ENCODE measurements around the gene MNS1.
"Not testable (repeated sequence)": the region's sequence is repeated elsewhere in the genome, so short reads cannot be mapped to it uniquely, and the experiment has no call there.

Gene MNS1

GRCh38 chr15:56464893-56465520, at the start of gene MNS1:
Gene MNS1 (minus strand): TSS chr15:56465137. CDS start chr15:56464972, 165 bp downstream.
- DNase-seq: peak; percentile 15 to 35

GRCh38 chr15:56496635-56497034, 31.7 kb upstream of the MNS1 start:
- no peak for DNase-seq

GRCh38 chr15:56495533-56495932, 30.6 kb upstream of the MNS1 start:
- no peak for DNase-seq

DNA sequence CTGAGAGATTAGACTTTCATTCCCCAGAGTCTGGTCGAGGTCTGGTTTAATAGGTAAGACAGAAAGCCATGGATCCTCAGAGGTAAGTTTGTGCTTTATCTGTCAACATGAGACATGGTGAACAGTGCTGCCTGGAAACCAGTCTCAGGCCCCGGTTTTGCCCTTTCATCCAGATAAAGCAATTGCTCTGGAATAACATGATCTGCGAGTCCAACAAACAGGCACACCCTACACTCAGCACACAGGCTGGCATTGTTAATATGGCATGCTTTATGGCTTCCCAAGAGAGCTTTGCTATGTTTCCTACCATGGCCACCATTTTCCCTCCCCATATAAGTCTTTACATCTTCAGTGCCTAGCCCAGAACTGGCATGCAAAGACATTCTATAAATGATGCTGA, 30.1 kb upstream of the MNS1 start:
- no peak for DNase-seq

- DNase-seq: no peak
These were observed 28.0 kb upstream of the MNS1 start for GRCh38 chr15:56492791-56493555.

- no peak for DNase-seq
These were observed 27.3 kb upstream of the MNS1 start for GRCh38 chr15:56492236-56492635.

DNA sequence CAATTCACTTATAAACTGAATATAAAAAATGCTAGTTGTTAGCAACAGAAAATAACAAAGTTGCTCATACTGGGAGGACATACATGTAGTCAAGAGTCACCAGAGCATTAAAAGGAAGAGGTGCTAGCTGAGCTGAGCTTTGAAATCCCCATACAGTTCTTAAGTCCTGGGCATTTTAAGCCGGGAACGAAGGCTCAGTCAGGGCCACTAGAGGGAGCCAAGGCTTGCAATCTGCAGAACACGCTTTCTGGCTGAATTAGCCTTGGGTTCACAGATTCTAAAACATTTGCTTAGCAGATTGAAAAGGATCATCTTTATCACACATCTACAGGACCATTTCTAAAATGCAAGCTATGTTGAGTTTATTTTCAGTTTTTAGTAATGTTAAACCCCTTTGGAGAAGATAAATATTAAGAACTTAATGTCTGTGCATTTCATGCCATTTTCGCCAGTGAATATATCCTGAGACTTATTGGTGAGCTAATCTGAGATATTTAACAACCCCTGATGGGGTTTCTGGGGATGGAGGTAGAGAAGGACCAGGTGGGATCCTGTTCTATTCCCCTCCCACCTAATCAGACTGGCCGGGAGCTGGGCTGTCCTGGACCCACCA, 26.3 kb upstream of the MNS1 start:
- peak; percentile 24 to 44 for DNase-seq

- DNase-seq: no peak
These were observed 25.5 kb upstream of the MNS1 start for GRCh38 chr15:56490461-56490860.

DNA sequence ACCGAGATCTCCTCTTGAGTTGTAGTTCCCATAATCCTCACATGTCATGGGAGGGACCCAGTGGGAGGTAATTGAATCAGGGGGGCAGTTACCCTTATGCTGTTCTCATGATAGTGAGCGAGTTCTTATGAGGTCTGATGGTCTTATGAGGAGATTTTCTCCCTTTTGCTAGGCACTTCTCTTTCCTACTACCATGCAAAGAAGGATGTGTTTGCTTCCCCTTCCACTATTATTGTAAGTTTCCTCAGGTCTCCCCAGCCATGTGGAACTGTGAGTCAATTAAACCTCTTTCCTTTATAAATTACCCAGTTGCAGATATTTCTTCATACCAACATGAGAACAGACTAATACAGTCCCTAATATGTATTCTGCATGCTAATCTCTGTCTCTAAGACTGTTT, 21.3 kb upstream of the MNS1 start:
- not testable (repeated sequence) for DNase-seq

DNA sequence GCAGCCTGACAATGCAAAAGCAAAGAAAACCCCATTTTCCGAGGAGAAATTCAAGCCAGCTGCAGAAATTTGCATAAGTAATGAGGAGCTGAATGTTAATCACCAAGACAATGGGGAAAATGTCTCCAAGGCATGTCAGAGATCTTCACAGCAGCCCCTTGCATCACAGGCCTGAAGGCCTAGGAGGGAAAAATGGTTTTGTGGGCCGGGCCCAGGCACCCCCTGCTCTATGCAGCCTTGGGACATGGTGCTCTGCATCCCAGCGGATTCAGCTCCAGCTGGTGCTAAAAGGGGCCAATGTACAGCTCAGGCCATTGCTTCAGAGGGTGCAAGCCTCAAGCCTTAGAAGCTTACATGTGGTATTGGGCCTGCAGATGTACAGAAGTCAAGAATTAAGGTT, 20.5 kb upstream of the MNS1 start:
- DNase-seq: not testable (repeated sequence)

DNA sequence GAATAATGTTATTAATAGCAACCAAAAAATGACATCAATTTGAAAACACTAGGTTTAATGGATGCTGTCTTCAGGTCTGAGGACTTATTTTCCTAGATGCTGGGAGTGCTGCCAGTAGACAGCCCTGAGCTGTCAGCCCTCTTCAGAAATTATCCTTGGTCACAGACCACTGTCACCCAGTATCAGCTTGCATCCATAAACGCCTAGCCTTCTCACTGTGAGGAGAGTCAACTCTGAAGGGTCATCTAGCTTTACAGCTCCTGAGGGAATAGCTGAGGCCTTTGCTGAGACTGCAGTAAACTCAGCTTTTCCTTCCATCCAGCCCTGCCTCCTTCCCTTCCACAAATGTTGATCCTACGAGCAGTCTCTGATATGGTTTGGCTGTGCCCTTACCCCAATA, 19.4 kb upstream of the MNS1 start:
- no peak for DNase-seq

- no peak for DNase-seq
These were observed 10.4 kb upstream of the MNS1 start for GRCh38 chr15:56475351-56475750.

GRCh38 chr15:56473017-56473416, 8.1 kb upstream of the MNS1 start:
- no peak for DNase-seq

DNA sequence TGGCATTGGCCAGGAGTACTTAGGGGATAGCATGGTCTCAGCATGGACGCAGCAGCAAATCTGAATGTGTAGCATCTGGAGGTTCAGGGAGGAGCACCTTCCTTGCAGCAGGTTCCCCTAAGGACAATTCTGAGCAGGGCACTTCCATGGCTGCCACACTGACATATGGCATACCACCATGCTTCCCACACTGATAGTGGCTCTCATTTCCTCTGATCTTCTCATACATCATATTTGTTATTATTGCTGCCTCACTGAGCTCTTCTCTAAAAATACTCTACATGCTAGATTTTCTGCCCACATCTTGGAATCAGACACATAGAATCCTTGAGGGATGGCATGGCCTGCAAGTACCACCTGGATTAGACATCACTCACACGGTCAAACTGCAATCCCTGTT, 7.3 kb upstream of the MNS1 start:
- DNase-seq: no peak

GRCh38 chr15:56471440-56472069, 6.6 kb upstream of the MNS1 start:
- DNase-seq: no peak

GRCh38 chr15:56469483-56469882, 4.5 kb upstream of the MNS1 start:
- no peak for DNase-seq

DNA sequence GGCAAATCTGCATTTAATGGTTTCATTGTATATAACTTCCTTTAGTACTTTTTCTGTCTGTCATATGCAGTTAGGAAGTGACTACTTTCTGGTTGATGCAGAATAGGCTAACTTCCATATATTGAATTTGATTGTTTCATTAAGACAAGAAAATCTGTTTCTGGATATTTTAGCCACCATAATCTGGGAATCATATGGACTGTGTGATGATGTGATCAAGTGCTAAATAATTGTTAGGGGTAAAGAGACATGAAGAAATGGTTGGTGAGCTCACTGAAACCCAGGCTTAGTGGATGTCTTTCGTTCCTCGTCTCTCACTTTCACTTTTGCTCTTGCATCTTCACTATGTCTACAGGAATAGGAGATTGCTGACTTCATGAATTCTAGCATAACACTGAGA, 3.5 kb upstream of the MNS1 start:
- DNase-seq: no peak

DNA sequence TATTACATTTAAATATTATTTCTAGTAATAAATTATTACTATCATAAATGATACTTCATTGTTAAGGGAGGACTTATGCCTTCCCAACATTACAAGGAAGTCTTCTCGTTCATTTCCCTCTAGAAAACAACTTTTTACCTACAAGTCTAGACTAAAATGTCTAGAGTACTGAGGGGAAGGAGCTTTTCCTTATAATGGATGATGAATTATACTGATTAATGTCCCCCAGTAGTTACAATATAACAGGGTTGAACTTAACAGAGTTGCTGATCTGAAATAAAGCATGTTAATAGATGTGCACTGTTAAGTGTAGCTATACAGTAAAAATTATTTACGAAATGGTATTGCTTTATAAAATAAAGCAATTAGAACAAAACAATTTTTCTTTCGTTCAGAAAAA, 2.7 kb upstream of the MNS1 start:
- no peak for DNase-seq

DNA sequence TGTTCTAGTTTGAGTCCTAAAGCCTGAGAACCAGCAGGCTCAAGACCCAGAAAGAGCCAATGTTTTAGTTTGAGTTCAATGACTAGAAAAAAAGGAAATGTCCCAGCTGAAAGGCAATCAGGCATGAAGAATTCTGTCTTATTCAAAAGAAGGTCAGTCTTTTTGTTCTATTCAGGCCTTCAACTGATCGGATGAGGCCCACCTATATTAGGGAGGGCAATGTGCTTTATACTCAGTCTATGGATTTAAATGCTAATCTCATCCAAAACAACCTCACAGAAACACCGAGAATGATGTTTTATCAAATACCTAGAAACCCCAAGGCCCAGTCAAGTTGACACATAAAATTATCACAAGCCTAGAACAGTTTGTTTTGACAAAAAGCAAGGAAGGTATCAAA, 4.0 kb downstream of the MNS1 start:
- DNase-seq: no peak

DNA sequence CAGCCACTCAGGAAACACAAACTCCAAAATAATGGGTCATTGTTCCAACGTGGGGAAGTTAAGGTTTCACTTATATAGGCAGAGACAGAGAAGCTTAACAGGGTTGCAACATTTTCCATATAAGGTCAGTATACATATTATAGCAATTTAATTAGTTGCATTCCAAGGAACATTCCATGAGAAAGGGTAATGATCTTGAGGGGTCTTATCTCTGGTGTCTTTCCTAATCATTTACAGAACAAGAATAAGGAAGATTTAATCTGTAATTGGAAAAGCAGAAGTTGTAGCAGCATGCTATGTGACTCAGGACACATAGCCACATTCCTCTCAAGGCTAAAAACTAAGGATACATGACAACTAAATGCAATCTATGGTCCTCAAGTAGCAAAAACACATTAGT, 4.9 kb downstream of the MNS1 start:
- no peak for DNase-seq

DNA sequence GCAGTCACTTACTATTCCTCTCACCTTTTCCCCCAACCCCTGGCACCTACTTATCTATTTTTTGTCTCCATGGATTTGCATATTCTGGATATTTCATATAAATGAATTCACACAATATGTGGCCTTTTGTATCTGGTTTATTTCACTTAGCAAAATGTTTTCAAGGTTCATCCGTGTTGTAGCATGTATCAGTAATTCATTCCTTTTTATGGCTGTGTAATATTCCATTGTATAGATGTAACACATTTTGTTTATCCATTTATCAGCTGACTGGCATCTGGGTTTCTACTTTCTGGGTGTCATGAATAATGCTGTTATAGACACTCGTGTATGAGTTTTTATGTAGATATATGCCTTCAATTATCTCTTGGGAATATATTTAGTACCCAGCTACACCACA, 5.8 kb downstream of the MNS1 start:
- no peak for DNase-seq

GRCh38 chr15:56456229-56456628, 8.7 kb downstream of the MNS1 start:
- no peak for DNase-seq

DNA sequence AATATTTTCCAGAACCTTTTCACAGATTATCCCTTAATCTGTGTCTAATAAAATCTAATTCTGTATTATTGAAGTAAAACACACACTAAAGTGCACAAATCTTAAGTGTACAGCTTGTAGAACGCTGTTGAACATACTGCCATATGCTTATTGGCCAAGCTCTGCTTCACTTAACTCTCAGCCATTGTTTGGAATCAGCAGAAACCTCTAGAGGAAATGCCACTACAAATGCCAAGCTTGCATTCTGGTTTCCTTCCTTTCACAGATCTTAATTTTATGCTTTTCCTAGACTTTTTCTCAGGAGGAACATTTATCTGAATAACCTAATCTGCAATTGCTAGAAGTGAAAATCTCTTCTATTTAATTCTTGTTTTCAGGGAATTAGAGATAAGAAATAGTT, 10.1 kb downstream of the MNS1 start:
- DNase-seq: no peak

DNA sequence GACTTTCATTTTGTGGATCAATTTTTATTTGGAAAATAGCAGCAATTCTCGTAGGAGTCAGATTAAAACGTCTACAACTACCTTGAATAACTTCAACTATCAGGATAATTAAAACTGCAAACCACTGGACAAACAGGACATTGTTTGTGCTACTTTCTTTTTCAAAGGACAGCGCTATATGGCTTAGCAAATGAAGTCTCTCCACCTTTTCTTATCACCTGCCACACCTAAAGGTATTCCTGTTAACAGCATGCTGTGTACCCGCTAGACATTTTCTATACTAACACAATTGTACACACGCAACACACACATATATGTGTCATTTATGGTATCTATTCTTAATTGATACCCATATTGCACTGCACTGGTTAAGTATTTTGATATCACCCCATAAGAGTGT, 19.2 kb downstream of the MNS1 start:
- DNase-seq: no peak

All from stimulated activated CD4-positive, alpha-beta T cell treated with anti-CD3 and anti-CD28 coated beads, Interleukin-4, amount 100 ng/mL, for 4 hours (primary cell).